ENCODE measurements around the gene RAI1.

RAI1 gene

DNA sequence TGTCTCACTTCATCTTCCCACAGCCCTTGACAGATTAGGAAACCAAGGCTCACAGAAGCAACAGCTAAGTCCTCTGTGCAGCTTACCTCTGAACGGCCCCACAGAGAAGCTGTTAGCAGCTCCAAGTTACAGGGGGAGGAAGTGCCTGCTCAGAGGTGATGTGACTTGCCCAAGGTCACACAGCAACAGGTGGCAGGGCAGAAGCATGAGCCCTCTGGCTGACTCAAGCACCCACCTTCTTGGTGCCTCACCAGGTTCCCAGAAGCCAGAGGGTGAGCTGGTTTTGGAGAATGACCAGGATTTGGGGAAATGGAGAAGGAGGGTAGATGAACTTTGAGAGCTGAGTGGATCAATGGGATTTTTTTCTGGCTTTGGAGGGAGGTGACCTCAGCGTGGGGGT is 14.0 kb upstream of the RAI1 start:
- no peak overlapping the region for H3K27ac ChIP-seq
- TF ChIP-seq, protein P1, sequence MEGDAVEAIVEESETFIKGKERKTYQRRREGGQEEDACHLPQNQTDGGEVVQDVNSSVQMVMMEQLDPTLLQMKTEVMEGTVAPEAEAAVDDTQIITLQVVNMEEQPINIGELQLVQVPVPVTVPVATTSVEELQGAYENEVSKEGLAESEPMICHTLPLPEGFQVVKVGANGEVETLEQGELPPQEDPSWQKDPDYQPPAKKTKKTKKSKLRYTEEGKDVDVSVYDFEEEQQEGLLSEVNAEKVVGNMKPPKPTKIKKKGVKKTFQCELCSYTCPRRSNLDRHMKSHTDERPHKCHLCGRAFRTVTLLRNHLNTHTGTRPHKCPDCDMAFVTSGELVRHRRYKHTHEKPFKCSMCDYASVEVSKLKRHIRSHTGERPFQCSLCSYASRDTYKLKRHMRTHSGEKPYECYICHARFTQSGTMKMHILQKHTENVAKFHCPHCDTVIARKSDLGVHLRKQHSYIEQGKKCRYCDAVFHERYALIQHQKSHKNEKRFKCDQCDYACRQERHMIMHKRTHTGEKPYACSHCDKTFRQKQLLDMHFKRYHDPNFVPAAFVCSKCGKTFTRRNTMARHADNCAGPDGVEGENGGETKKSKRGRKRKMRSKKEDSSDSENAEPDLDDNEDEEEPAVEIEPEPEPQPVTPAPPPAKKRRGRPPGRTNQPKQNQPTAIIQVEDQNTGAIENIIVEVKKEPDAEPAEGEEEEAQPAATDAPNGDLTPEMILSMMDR (conservative IDR thresholded peaks at IDR 0.05): no peak
- TF ChIP-seq ZFX (IDR thresholded peaks at IDR 0.05): no peak

DNA sequence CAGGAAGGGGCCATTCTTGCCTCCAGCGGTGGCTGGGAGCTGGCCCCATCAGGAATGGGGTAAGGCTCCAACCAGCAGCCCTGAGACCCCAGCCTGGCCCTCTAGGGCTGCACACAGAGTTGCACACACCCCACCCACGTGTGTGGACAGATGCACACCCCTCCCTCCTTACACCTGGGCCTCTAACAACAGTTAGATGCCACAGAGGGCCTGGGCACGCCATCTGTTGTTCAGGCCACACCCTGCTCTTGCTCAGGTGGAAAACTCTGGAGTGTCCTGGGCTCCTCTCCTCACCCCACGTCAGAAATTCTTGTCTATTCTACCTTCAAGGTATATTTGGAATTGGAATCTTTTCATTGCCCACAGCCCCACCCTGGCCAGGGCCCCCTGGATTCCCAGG is 13.3 kb upstream of the RAI1 start:
- TF ChIP-seq, protein P1 (conservative IDR thresholded peaks at IDR 0.05): no peak
- TF ChIP-seq ZFX (IDR thresholded peaks at IDR 0.05): no peak
- no peak overlapping the region for H3K27ac ChIP-seq

DNA sequence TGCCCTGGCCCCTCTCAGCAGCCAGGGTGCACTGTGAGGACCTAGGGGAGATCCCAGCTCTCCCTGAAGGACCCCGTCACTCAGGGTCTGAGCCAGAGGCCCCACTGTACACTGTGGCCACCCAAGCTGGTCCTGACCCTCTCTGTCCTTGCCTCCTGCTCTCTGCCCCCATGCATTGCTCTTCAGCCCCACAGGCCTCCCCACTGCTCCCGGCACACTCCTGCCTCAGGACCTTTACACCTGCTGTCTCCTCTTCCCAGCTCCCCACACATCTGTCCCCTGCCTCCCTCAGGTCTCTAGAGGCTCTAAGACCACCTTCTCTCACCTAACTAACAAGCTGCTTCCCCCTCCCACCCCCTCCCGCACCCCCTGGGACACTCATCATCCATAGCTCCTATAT is 12.9 kb upstream of the RAI1 start:
- no peak overlapping the region for H3K27ac ChIP-seq
- TF ChIP-seq, protein P1 (conservative IDR thresholded peaks at IDR 0.05): no peak
- TF ChIP-seq ZFX (IDR thresholded peaks at IDR 0.05): no peak

DNA sequence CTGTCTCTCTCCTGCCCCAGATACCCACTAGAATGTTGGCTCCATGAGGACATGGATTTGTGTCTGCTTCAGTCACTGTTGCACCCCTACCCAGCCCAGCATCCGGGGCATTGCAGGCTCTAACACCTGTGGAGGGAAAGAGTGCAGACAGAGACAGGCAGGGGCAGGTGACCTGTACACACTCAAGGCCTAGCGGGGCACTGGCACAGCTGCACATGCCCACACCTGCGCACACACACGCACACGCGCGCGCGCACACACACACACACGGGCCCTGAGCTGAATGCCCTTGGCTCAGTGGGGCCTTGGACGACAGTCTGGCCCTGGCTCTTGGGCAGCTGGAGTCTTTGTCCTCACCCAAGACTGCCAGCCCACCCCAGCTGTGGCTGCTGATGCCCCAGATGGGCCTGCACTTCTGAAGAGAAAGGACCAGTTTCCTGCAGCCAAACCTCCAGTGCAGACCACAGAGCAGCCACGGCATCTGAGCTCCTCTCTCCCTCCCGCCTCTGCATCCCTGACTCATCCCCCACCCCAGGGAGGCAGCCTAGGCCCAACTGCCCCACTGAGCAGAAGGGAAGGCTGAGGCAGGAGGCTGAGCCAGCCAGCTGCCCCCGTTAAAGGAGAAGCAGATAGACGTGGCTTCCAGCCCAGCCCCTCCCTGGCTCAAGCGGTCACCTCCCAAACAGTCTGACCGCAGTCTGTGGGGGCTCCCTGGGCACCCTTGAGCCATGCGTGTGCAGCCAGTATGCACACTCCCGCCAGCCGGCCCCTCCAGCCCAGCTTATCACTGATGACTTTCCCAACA is 12.3 kb upstream of the RAI1 start:
- no peak overlapping the region for H3K27ac ChIP-seq
- TF ChIP-seq, protein P1 (conservative IDR thresholded peaks at IDR 0.05): no peak
- no peak for TF ChIP-seq ZFX (IDR thresholded peaks at IDR 0.05)

DNA sequence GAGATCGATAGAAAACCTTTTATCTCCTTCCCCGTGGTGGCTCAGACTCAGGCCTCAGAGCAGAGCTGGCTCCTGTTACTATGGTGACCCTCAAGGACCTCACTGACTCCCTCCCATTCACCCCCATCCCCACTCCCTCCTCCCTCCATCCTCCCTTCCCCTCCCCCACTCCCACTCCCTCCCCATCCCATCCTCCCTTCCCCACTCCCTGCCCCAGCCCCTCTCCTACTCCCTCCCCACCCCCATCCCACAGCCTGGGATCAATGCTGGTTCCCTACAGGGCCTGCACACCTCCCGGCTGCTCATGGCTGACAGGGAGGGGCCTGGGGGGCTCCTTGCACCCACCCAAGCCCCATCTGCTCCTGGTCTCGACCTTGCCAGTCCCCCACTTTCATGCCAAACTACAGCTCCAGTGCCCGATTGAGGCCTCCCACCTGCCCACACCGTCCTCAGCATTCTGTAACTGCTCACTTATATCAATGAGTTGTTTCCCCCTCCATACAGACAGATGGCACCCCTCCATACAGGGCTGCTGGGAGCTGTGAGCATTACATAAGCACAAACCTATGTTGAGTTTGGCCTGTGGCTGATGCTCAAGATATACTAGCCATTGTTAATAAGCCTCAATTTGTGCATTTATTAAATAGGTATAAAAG is 11.6 kb upstream of the RAI1 start:
- no peak overlapping the region for H3K27ac ChIP-seq
- TF ChIP-seq ZFX (IDR thresholded peaks at IDR 0.05): no peak
- TF ChIP-seq, protein P1 (conservative IDR thresholded peaks at IDR 0.05): no peak

DNA sequence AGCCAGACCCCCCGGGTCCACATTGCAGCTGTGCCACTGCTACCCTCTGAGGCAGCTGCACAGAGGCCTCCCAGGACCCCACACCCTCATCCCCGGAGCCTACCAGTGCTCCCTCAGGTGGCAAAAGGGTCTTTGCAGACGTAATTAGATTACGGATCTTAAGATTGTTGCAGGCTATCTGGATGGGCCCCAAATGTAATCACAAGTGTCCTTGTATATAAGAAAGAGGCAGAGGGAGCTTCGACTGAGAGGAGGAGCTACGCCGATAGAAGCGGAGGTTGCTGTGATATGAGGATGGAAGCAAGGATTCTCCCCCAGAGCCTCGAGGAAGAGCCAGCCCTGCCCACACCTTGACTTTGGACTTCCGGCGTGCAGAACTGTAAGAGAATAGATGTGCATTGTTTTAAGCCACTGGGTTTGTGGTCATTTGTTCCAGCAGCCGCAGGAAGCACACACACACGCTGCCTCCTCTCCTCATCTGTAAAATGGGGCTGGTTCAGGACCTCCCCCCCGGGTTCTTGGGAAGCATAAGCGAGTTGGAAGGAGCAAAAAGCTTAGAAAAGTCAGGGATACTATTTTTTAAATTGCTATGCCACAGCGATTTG is 10.5 kb upstream of the RAI1 start:
- H3K27ac ChIP-seq: no peak overlapping the region
- TF ChIP-seq, protein P1 (conservative IDR thresholded peaks at IDR 0.05): no peak
- no peak for TF ChIP-seq ZFX (IDR thresholded peaks at IDR 0.05)

Data from C4-2B (cell line).